Right cardiac atrium (tissue), 5 donors: Measurements from ENCODE around the gene HAPLN2. TPM values are rescaled to one million over a fixed set of nuclear protein-coding genes. Genes with fewer than 3 reads are reported as not detected.

Experiments used
- ATAC-seq, 2 donors: fragments of 200-7000 bp; cut with Tn5 transposase; one replicate each; pipeline versions ENCODE4 v1.8.0 to v1.9.1; 2020; ENCODE audit warnings: moderate library complexity in 2 of 2, mild to moderate bottlenecking in 1 of 2
- DNase-seq, 3 donors: peaks; one replicate each; pipeline ENCODE4 v3.0.0-alpha.2; 2020
- H3K27ac ChIP-seq: one replicate; pipeline ENCODE4 v1.5.1; 2013; ENCODE audit warnings: mild to moderate bottlenecking, low read length, control low read depth, moderate library complexity
- H3K27me3 ChIP-seq: one replicate; pipeline ENCODE4 v1.6.1; 2013; ENCODE audit not compliant: control insufficient read depth, insufficient read depth
- H3K4me1 ChIP-seq: one replicate; pipeline ENCODE4 v1.6.1; 2013; ENCODE audit warnings: low read length; ENCODE audit not compliant: control insufficient read depth, insufficient read depth
- H3K4me3 ChIP-seq: one replicate; pipeline ENCODE4 v1.5.1; 2013; ENCODE audit warnings: low read length, control low read depth
- H3K9me3 ChIP-seq: one replicate; pipeline ENCODE4 v1.6.1; 2013; ENCODE audit warnings: low read length; ENCODE audit not compliant: control insufficient read depth
- WGBS: extraction: QIAGEN DNeasy Blood & Tissue Kit; methylation state at CpG from one replicate; pipeline ENCODE4 v1.1.7; 2013; 5-methylcytosine and 5-hydroxymethylcytosine counted together
- intact Hi-C, 4 donors: fragments of 100-400 bp; cut with DNase I; formaldehyde crosslinking; loops; one replicate each; pipeline versions ENCODE4 v1.11.0 to v1.14.0; 2022 to 2023
- polyA plus RNA-seq: library from polyadenylated mRNA; stranded (reverse); fragments of 200-250 nt; gene quantifications from one replicate; pipeline ENCODE4 v1.2.3, GENCODE V29; 2013
- total RNA-seq, 4 donors: library from RNA; stranded (reverse); fragmentation: NEBNext Ultra II Directional; extraction: Animal tissue kit (Norgen Biotek cat#: 25700); gene quantifications; one replicate each; pipeline ENCODE4 v1.2.1, GENCODE V29; 2021
- donor health status: healthy with polysubstance abuse.
- donor health status: DM: no; HTN: yes; CAD: no.
- donor health status: DM: no; HTN: no; CAD: no.
- donor health status: DM: no; HTN: yes; CAD: no; lungs with severe emphysema.
- donor health status: DM: yes; HTN: yes; CAD: no.

The HAPLN2 gene
- total and polyA plus RNA-seq, 5 donors: 0.53 to 2.0 (median 1.1) TPM

DNA sequence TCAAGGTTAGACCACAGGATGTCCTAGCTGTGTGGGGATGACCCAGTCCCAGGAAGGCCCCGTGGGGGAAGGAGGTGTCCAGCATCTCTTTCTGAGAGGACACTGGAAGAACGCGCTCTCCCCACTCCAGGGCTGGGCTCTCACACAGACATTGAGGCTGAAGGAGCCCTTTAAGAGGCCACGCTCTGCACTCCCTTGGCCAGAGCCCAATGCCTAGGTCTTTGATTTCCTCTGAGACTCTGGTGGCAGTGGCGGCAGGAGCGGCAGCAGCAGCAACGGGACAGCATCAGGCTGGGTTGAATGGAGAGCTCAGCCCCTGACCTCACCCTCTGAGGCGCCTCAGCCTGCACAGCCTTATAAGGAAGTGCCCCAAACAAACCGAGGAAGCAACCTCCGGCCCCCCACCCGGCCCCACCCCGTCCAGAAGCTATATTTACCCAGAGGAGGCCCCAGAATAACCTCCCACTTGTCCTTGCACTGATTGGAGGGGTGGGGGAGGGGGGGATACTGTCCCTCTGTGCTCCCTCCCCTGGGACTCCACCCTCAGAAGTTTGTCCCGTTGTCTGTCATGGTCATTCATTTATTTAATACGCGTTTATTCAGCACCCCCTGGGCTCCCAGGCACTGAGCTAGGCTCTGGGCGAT lies 45.7 kb downstream of the HAPLN2 start:
- DNase-seq (peak; percentile 76 to 89 (median 86)), ATAC-seq (peak; percentile 52 to 65)
- H3K27me3 ChIP-seq: no peaks in the 10 kb centered on the region
- intact Hi-C loops: no loop called here
- peak overlapping the region; percentile 95 for H3K27ac ChIP-seq
- H3K4me3 ChIP-seq: no peak overlapping the region
- H3K4me1 ChIP-seq: peaks cover 71% of the 10 kb centered on the region
- H3K9me3 ChIP-seq: no peaks in the 10 kb centered on the region
- 15% methylated on average over 16 of the region's 16 CpGs for WGBS

DNA sequence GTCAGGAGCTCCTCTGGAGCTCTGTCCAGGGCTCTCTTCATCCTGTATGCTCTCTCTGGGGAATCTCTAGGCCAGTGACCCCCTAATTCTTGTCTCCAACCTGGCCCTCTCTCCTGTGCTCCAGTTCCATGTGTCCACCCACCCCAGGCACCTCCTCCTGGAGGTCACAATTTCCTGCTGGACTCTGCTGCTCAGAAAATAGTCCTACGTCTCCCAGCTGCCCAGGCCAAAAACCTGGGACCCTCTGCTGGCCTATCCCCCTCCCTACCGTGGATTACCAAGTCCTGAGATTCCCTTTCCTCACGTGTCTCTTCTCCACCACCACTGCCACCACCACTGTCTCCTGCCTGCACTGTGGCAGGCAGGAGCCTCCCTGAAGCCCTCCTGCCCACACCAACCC lies 46.3 kb downstream of the HAPLN2 start:
- DNase-seq: peak in 1 of 3 donors; percentile 44
- Histone ChIP-seq H3K27ac (peak overlapping the region; percentile 95), H3K4me3 (no peak overlapping the region), H3K9me3 (no peaks in the 10 kb centered on the region), H3K4me1 (peaks cover 68% of the 10 kb centered on the region), H3K27me3 (no peaks in the 10 kb centered on the region)
- ATAC-seq: no peak
- 44% methylated on average over 3 of the region's 3 CpGs for WGBS
- intact Hi-C loops: no loop called here

DNA sequence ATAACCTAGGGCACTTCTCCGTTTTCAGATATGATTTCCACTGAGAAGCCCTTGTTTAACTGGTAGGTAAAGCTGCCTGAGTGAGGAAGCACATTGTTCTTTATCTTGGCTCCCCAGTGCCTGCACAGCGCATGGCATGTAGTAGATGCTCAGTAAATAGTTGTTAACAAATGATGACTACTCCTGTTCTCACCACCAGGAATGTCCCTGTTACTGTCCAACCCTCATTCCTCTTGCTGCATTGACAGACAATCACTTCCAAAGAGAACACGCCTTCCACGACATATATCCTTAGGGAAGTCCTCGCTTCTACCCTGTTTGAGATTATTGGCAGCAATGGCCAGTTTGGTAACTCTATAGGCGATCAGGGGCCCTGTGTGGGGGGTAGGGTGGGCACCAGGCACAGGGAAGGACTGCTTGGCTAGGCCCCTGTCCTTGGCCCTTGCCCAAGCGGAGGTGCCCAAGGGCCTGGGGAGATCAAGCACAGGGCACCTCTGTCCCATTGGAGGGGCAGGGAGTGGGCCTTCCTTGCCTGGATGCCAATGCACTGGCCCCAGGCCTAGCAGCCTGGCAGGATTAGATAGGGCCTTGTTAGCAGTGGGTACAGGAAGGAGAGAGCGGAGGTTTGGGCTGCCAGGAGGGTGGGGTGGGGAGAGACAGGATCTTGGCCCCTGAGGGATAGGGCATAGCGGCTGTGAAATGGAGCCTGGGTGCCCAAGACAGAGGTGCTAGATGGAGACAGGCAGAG lies 47.8 kb downstream of the HAPLN2 start:
- Histone ChIP-seq H3K27ac (peak overlapping the region; percentile 99), H3K4me3 (no peak overlapping the region), H3K27me3 (no peaks in the 10 kb centered on the region), H3K9me3 (no peaks in the 10 kb centered on the region), H3K4me1 (peaks cover 59% of the 10 kb centered on the region)
- intact Hi-C loops: no loop called here
- ATAC-seq: peak; percentile 1 to 6
- WGBS: 70% methylated on average over 9 of the region's 9 CpGs
- DNase-seq: peak in 1 of 3 donors; percentile 71

DNA sequence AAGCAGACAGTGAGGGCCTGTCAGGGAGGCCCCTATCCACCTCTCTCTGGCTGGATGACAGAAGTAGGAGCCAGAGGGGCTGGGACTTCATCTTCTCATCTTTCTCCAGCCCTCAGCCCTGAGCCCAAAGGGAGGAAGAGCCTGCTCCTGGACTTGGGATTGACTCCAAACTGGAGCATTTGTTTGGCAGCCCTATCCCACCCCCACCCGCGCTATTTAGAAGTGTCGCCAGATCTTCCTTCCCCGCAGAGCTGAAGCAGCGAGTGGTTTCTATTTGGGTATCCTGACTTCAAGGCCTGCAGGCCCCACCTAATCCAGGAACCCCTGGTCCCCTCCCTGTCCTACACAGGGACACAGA lies 48.4 kb downstream of the HAPLN2 start:
- DNase-seq (peak; percentile 47 to 72 (median 68)), ATAC-seq (peak; percentile 51 to 62)
- no peak overlapping the region for H3K4me3 ChIP-seq
- no peaks in the 10 kb centered on the region for H3K27me3 ChIP-seq
- intact Hi-C loops: no loop called here
- H3K9me3 ChIP-seq: no peaks in the 10 kb centered on the region
- 13% methylated on average over 5 of the region's 5 CpGs for WGBS
- peaks cover 57% of the 10 kb centered on the region for H3K4me1 ChIP-seq
- H3K27ac ChIP-seq: peak overlapping the region; percentile 99

DNA sequence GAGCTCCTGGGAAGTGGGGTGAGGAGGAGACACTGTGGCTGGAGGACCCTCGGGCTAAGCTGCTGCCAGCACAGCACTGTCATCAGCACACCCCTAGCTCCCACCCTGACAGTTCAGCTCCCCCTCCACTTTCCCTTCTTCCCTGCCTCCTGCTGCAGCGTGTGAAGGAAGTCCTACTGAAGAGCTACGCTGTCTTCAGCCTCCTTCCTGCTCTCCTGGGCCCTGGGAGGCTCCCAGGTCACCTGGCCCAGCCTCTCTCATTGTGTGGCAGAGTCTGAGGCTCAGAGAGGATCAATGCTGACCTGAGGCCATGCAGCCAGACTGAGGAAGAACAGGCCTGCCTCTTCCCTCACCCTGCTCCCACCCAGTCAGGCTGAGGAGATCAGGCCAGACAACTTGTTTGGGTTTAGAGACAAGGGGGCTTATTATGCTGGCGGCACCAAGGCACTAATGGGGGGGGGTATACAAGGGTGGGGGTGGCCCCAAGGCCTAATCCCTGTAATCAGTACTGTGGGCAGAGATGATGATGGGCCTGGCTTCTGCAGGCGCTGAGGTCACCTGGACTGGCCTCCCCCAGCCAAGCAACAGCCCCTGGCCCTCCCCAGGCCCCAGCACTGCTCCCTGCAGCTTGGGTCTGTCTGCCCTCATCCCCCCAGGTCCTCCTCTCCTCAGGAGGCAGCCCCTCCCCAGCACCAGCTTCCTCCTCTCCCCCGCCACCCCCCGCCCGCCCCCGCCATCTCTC lies 48.9 kb downstream of the HAPLN2 start:
- peaks cover 53% of the 10 kb centered on the region for H3K4me1 ChIP-seq
- 56% methylated on average over 9 of the region's 9 CpGs for WGBS
- H3K27me3 ChIP-seq: no peaks in the 10 kb centered on the region
- H3K9me3 ChIP-seq: no peaks in the 10 kb centered on the region
- peak overlapping the region; percentile 99 for H3K27ac ChIP-seq
- intact Hi-C loops: no loop called here
- DNase-seq (peak in 1 of 3 donors; percentile 31), ATAC-seq (peak in 1 of 2 donors; percentile 3)
- no peak overlapping the region for H3K4me3 ChIP-seq

DNA sequence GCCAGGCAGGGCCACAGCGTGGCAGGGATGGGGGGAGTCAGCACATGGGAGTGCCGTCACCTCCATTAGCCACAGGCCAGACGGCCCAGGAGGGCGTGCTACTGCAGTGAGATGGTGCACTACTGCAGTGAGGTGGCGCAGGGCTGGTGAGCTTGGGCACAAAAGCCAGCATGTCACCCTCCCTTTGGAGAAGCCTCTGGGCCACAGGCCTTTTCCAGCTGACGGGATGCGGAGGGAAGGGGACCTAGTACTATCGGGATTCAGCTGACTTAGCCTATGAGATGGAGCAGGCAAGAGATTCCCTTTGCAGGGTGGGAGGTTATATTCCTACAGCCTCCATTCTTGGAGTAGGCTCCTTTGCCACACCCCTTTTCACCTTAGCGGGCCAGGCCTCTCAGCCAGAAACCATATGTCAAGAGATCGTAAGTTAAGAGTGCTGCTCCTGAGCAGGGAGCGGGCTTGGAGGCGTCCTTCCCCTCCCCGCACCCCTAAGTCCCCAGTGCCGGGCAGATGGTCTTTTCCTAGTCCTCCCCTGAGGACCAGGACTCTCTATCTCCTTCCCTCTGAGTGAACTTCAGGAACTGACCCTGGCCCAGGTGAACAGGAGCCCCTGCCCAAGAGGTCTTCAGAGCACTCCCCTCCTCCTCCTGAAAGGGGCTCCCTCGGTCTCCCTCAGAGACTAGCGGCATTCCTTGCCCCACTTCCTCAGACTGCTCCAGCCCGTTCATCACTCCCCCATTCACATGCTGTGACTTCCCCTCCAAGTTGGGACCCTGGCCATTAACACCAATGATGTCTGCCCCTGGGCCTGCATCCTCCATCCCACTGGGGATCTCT lies 49.8 kb downstream of the HAPLN2 start:
- 61% methylated on average over 17 of the region's 17 CpGs for WGBS
- no peaks in the 10 kb centered on the region for H3K27me3 ChIP-seq
- intact Hi-C loops: no loop called here
- H3K27ac ChIP-seq: peak overlapping the region; percentile 73
- no peaks in the 10 kb centered on the region for H3K9me3 ChIP-seq
- no peak overlapping the region for H3K4me3 ChIP-seq
- H3K4me1 ChIP-seq: peaks cover 46% of the 10 kb centered on the region
- DNase-seq (peak in 2 of 3 donors; percentile 60 to 66), ATAC-seq (no peak)

DNA sequence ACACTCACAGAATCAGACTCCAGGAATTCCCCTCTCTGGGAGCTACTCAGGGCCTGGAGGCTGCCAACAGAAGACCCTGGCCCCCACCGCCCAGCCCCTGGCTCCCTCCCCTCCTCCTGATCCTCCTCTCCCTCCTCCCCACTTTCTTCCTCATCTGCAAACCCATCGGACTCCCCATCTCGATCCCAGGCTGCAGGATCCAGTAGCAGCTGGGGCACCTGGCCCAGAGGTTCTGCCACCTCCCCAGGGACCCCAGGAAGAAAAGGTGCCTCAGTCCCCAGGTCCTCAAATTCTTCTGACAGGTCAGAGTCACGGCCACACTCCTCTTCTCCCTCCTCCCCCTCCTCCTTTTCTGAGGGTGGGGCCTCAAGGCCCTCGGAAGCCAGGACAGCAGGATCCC lies 50.6 kb downstream of the HAPLN2 start:
- no peak for ATAC-seq
- WGBS: 48% methylated on average over 5 of the region's 5 CpGs
- Histone ChIP-seq H3K4me1 (peaks cover 47% of the 10 kb centered on the region), H3K9me3 (no peaks in the 10 kb centered on the region), H3K4me3 (no peak overlapping the region), H3K27ac (peak overlapping the region; percentile 73), H3K27me3 (no peaks in the 10 kb centered on the region)
- intact Hi-C loops: no loop called here
- DNase-seq: peak in 1 of 3 donors; percentile 41

DNA sequence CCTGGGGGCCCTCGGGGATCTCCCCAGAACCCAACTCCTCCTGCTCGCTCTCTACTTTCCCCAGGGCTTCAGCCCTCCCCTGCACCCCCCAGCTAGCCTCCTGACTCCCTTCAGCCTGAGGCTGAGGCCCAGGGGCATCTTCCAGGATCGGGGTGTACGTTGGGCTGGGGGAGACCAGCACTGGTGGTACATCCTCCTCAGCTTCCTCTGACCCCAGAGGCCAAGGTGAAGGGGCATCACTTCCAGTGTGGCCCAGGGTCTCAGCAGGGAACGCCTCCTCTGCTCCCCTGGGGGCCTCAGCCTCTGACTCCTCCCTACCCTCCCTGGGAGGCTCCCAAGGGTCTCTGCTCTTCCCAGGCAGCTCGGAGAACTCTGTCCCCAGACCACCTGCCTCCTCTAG lies 51.1 kb downstream of the HAPLN2 start:
- WGBS: 61% methylated on average over 6 of the region's 6 CpGs
- DNase-seq (peak in 1 of 3 donors; percentile 51), ATAC-seq (no peak)
- H3K9me3 ChIP-seq: no peaks in the 10 kb centered on the region
- H3K27ac ChIP-seq: peak overlapping the region; percentile 73
- H3K27me3 ChIP-seq: no peaks in the 10 kb centered on the region
- intact Hi-C loops: no loop called here
- no peak overlapping the region for H3K4me3 ChIP-seq
- peaks cover 46% of the 10 kb centered on the region for H3K4me1 ChIP-seq

DNA sequence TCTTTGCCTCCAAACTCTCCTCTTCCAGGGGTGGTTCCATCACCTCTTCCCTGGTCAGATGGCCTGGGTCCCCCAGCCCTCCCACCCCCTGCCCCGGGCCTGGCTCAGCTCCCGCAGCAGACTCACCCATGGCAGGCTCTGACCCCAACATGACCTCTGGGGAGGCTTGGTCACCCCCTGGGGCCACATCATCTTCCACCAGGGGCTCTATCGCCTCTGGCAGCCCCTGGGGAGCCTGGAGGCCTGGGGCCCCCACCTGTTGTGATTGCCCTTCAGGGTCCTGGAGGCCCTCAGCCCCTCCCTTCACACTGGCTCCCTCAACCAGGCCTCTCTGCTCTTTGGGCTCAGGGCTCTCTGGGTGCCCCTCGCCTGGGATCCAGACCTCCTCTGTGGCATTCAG lies 51.6 kb downstream of the HAPLN2 start:
- WGBS: 54% methylated on average over 4 of the region's 4 CpGs

DNA sequence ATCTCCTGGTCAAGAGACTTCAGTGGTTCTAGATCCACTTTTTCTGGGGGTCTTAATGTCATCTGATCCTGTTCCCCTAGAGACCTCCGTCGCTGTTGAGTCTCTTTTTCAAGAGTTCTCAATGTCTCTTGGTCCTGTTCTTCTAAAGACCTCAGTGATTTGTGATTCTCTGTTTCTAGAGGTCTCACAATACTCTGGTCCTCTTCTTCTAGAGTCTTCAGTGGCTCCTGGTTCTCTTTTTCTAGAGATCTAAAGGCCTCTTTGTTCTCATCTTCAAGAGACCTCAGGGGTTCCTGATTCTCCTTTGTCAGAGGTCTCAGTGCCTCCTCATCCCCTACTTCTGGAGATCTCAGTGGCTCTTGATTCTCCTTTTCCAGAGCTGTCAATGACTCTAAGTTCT lies 52.6 kb downstream of the HAPLN2 start:
- H3K4me3 ChIP-seq: no peak overlapping the region
- H3K27me3 ChIP-seq: no peaks in the 10 kb centered on the region
- intact Hi-C loops: no loop called here
- peaks cover 38% of the 10 kb centered on the region for H3K4me1 ChIP-seq
- 88% methylated on average over 2 of the region's 2 CpGs for WGBS
- no peak overlapping the region for H3K27ac ChIP-seq
- DNase-seq (no peak), ATAC-seq (no peak)
- no peaks in the 10 kb centered on the region for H3K9me3 ChIP-seq

More for the DNA sequence above, 51.6 kb downstream of the HAPLN2 start:
- no peaks in the 10 kb centered on the region for H3K27me3 ChIP-seq
- intact Hi-C loops: no loop called here
- no peaks in the 10 kb centered on the region for H3K9me3 ChIP-seq
- ATAC-seq (no peak), DNase-seq (peak in 1 of 3 donors; percentile 28)
- peak overlapping the region; percentile 73 for H3K27ac ChIP-seq
- no peak overlapping the region for H3K4me3 ChIP-seq
- peaks cover 43% of the 10 kb centered on the region for H3K4me1 ChIP-seq
